ENCODE results near the gene BCL2A1. TPM values are rescaled to one million over a fixed set of nuclear protein-coding genes. Genes with fewer than 3 reads are reported as not detected.

BCL2A1 gene
- total RNA-seq, 1 experiment from 2014 or later = not detected

- H3K27me3 Mint-ChIP-seq (ENCODE audit: unreplicated experiment) = peaks cover 24% of the 10 kb centered on the region
- CTCF ChIA-PET = no interaction called here
- no TSS peak for BruUV-seq (replicated peaks)
- intact Hi-C loops (cut with micrococcal nuclease; ENCODE audit: unreplicated experiment) = no loop called here
- H3K4me3 Mint-ChIP-seq (ENCODE audit: low read depth, unreplicated experiment) = no peak overlapping the region
- no peak for TF ChIP-seq CTCF (IDR thresholded peaks at IDR 0.05; ENCODE audit: unreplicated experiment)
- H3K36me3 Mint-ChIP-seq (ENCODE audit: insufficient read depth, unreplicated experiment) = no peaks in the 10 kb centered on the region
- no peak overlapping the region for H3K27ac Mint-ChIP-seq (ENCODE audit: unreplicated experiment)
- H3K4me1 Mint-ChIP-seq (ENCODE audit: low read depth, unreplicated experiment) = peaks cover 4% of the 10 kb centered on the region
- no peak for DNase-seq
- H3K9me3 Mint-ChIP-seq (ENCODE audit: low read depth, unreplicated experiment) = peaks cover 4% of the 10 kb centered on the region
These were observed 17.6 kb upstream of the BCL2A1 start for GRCh38 chr15:79988448-79989117.

- H3K4me3 Mint-ChIP-seq (ENCODE audit: low read depth, unreplicated experiment) = no peak overlapping the region
- TF ChIP-seq CTCF (IDR thresholded peaks at IDR 0.05; ENCODE audit: unreplicated experiment) = no peak
- BruUV-seq (replicated peaks) = no TSS peak
- H3K4me1 Mint-ChIP-seq (ENCODE audit: low read depth, unreplicated experiment) = no peaks in the 10 kb centered on the region
- peaks cover 29% of the 10 kb centered on the region for H3K27me3 Mint-ChIP-seq (ENCODE audit: unreplicated experiment)
- intact Hi-C loops (cut with micrococcal nuclease; ENCODE audit: unreplicated experiment) = no loop called here
- CTCF ChIA-PET = no interaction called here
- H3K27ac Mint-ChIP-seq (ENCODE audit: unreplicated experiment) = no peak overlapping the region
- no peaks in the 10 kb centered on the region for H3K36me3 Mint-ChIP-seq (ENCODE audit: insufficient read depth, unreplicated experiment)
- H3K9me3 Mint-ChIP-seq (ENCODE audit: low read depth, unreplicated experiment) = peaks cover 5% of the 10 kb centered on the region
- DNase-seq = no peak
These were observed 17.0 kb upstream of the BCL2A1 start for GRCh38 chr15:79987969-79988368.

DNA sequence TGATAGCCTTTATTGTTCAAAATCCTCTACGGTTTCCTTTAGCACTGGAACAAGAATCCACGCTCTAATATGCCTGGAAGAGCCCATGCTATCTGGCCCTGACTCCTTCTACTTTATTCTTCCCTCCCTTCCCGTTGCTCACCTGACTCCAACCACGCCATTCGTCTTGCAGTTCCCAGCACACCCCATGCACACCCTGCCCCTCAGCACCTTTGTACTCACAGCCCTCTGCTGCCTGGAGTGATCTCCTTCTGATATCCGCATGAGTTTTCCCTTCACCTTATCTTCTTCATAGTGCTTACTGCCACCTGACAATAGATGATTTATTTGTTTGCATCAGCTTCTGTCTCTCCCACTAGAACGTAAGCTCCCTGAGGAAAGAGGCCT lies 16.6 kb upstream of the BCL2A1 start:
- Mint-ChIP-seq H3K27ac (ENCODE audit: unreplicated experiment) (no peak overlapping the region), H3K9me3 (ENCODE audit: low read depth, unreplicated experiment) (peaks cover 5% of the 10 kb centered on the region), H3K36me3 (ENCODE audit: insufficient read depth, unreplicated experiment) (no peaks in the 10 kb centered on the region), H3K27me3 (ENCODE audit: unreplicated experiment) (peaks cover 29% of the 10 kb centered on the region), H3K4me1 (ENCODE audit: low read depth, unreplicated experiment) (no peaks in the 10 kb centered on the region), H3K4me3 (ENCODE audit: low read depth, unreplicated experiment) (no peak overlapping the region)
- DNase-seq = no peak
- no TSS peak for BruUV-seq (replicated peaks)
- CTCF ChIA-PET = no interaction called here
- TF ChIP-seq CTCF (IDR thresholded peaks at IDR 0.05; ENCODE audit: unreplicated experiment) = no peak
- intact Hi-C loops (cut with micrococcal nuclease; ENCODE audit: unreplicated experiment) = no loop called here

DNA sequence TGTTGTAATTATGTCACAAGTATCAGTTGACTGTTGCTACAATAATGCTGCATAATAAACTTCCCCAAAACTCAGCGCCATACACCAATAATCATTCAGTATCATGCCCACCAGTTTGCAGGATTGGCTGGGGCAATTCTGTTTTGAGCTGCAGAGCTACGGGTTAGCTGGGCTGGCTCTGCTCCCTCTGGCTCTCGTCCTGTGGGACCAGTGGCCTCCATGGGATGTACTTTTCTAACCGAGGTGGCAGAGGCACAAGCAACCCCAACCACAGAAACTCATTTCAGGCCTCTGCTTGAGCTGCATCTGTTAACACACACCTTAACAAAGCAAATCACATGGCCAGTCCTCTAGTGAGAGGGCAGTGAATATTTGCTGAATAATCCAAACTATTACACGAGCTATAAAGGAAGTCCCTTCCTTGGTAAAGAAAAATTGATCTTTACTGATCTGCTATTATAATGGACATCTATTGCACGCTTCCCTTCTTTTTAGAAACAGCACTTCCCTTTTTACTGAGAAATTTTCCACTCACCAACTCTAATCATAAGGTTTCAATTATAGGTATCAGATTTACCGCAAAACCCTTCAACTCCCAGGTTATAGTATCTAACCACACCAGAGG lies 10.9 kb upstream of the BCL2A1 start:
- Mint-ChIP-seq H3K27ac (ENCODE audit: unreplicated experiment) (no peak overlapping the region), H3K4me1 (ENCODE audit: low read depth, unreplicated experiment) (no peaks in the 10 kb centered on the region), H3K4me3 (ENCODE audit: low read depth, unreplicated experiment) (no peak overlapping the region), H3K9me3 (ENCODE audit: low read depth, unreplicated experiment) (peaks cover 5% of the 10 kb centered on the region), H3K27me3 (ENCODE audit: unreplicated experiment) (peaks cover 27% of the 10 kb centered on the region), H3K36me3 (ENCODE audit: insufficient read depth, unreplicated experiment) (no peaks in the 10 kb centered on the region)
- no peak for DNase-seq
- BruUV-seq (replicated peaks) = no TSS peak
- no peak for TF ChIP-seq CTCF (IDR thresholded peaks at IDR 0.05; ENCODE audit: unreplicated experiment)
- CTCF ChIA-PET = no interaction called here
- intact Hi-C loops (cut with micrococcal nuclease; ENCODE audit: unreplicated experiment) = no loop called here
